HG03039 (cell line): ENCODE results near the gene MTHFR.

ENCODE experiments used
- ATAC-seq: cut with Tn5 transposase; IDR thresholded peaks from one replicate; pipeline ENCODE4 v1.9.1; 2021; ENCODE audit warnings: mild to moderate bottlenecking, moderate library complexity; ENCODE audit not compliant: unreplicated experiment

Gene MTHFR

DNA sequence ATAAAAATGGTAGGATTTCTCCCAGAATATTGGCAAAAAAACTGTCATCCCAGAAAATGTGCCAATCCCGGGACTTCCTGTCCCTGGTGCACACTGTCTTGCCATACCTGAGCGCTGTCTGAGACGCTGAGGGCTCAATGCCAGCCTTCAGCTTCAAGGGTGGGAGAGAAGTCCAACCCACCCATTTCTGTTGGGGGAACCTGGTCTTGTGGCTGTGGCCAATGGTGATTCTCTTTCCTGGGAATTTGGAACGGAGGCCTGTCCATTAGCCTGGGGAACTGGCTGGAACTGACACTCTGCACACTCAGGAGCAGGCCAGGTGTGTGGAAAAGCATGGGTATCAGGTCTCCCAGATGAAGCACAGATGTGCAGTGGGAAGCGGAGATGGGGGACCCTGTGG is 6.7 kb downstream of the MTHFR start:
- ATAC-seq: no peak

DNA sequence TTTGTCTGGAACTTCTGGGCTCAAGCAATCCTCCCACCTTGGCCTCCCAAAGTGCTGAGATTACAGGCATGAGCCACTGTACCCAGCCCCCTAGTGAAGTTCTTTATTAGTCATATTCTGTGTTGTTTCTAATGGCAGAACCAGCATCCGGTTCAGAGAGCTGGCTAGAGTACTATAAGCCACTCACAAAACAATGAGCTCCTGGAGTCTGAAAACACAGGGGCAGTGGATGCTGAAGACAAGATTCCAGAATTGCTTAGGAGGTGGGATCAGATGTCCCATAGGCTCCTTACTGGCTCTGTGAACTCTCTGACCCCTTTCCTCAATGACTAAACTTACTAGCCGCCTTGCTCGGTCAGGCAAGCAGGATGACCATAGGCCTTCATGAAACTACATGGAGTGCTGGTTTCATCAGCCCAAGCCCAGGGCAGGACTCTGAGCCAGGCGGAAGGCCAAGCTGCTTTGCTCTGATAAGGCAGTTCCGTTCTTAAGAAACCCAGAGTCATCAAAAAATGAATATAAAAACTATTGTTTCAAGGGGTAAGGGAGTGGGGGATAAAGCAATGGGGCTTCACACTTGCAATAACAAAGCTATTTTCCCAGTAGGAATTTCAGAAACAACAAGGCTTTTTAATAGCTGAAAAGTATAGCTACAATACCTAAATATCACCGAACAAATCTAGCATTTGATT is 8.1 kb downstream of the MTHFR start:
- no peak for ATAC-seq

DNA sequence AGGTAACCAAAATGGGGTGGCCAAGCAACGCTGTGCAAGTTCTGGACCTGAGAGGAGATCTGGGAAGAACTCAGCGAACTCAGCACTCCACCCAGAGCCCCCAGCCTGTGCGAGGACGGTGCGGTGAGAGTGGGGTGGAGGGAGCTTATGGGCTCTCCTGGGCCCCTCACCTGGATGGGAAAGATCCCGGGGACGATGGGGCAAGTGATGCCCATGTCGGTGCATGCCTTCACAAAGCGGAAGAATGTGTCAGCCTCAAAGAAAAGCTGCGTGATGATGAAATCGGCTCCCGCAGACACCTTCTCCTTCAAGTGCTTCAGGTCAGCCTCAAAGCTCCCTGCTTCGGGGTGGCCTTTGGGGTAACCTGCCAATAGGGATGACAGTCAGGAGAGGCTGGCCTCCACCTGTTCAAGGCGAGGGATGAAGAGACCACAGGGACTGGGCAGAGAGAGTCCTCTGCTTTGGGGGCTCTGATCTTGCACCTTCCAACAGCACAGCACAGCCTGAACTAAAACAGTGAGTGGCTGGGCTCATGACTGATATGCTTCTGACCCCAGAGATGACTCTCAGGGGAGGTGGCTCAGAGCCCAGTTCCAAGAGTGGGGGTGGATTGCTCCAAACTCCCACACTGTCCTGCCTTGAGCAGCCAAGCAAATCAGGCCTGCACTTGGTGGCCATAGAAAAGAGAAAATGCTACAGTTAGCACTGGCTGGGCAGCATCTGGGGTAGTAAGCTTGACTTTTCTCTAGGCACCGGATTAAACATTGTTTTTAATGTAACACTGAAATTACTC is 9.5 kb downstream of the MTHFR start:
- no peak for ATAC-seq

DNA sequence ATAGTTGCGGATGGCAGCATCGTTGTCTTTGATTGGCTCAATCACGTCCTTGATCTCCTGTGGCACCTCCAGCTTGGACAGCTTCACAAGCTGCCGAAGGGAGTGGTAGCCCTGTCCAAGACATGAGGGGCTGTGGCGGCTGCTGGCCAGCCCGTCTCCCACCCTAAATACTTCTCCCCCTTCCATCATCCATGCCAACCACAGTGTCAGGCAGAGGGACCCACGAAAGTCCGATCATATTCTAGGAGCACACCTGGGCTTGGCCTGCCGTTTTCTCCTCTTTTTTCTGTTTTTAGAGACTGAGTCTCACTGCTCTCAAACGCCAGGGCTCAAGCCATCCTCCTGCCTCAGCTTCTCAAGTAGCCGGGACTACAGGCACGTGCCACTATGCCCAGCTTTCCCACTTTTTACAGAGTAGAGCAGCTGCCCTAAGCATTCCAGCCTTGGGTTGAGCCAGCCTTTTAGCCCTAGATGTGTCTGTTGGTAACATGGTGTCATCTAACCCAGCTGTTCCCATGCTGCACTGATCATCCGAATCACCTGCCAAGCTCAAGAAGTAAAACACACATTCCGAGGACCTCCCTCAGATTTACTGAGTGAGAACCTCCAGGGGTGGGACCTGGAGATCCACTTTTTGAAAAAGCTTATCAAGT is 10.4 kb downstream of the MTHFR start:
- ATAC-seq: no peak

DNA sequence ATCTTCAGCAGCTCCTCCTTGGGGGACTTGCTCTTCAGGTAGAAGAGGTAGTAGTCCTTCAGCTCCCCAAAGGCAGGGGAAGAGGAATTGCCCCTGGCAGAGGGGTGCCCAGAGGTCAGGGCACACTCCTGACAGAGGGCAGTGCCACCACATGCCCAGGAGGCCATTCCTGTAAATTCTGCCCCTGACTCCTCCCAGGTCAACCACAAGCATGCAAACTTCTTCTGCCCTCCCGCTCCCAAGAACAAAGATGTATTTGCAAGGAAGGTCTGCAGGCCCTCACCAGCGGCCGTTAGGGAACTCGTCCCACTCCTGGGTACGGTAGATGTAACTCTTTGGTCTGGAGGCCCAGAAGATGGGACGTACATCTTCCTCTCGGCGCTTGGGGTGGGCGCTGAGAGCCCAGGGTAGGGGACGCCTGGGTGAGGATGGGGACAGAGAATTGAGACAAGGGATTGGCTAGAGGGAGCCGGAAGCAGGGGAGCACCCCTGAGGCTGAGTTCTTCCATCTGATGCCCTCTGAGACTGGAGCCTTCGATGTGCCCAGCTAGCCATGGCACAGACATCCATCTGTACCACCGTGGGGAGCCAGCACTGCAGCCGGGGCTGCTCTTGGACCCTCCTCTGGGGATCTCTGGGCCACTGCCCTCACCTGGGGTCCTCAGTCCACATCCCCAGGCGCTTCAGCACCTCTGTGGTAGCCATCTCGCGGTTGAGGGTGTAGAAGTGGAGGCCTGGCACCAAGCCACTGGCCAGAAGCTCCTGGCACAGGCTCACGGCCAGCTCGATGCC is 11.1 kb downstream of the MTHFR start:
- ATAC-seq: no peak

DNA sequence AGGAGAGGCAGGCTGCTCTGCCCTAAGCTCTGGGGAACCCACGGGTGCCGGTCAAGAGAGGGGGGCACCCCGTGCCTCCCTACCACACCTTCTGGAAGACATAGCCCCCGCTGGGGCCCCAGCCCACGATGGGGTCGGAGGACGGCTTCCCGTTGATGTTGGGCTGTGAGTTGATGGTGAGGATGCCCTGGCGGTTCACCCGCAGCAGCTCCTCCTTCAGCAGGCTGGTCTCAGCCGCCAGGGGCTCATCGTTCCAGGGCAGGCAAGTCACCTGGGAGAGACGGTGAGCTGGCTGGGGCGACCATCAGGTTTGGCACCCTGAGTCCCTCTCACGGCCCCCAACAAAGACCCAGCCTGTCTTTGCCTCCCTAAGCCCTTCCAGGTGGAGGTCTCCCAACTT is 11.9 kb downstream of the MTHFR start:
- no peak for ATAC-seq

DNA sequence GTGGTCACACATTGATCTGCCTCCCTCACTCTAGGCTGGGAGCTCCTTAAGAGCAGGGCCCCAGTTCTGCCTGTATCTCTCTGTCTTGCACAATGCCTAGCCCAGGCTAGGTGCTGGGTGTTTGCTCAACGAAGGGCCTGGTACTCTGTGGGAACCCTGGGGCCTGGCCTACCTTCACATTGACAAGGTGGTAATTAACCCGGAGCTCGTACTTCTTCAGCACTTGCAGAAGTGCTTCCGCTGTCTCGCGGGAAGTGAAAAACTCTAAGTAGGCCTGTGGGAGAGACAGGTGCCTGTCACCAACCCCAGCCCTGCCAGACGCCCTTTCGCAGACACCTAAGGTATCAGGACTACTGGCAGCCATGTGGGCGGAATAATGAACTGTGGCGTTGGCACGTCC is 13.7 kb downstream of the MTHFR start:
- no peak for ATAC-seq

DNA sequence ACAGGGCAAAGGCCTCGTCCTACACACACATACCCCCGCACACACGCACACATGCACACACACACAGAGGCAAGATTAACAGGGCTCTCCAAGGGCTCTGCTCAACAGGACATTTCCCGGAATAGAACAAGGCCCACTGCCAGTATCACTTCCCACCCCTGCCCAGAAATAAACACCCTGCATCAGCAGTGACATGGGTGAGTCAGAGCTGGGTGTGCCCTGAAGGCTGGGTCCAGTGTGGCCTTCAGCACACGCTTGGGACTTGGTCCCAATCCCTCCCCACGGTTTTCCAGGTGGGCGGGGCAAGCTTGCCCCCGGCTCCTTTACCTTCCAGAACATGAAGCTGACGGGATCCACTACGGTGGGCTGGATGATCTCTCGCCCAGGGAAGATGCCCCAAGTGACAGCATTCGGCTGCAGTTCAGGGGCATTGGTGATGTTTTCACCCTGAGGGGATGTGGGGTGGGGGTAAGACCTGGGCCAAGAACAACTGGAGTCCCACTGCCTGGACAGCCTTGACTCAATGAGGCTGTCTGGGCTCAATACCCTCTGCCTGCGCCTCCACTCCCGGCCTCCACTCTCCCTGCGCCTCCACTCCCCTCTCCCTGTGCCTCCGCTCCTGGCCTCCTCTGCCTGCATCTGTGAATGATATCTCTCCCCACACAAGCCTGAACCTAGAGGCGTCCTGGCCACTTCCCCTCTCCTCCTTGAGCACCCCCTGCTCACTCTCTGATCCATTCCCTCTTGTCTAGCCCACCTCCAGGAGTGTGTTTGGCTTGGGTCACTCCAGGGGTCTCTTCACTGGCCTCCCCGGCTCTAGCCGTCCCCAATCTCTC is 14.7 kb downstream of the MTHFR start:
- ATAC-seq: no peak

DNA sequence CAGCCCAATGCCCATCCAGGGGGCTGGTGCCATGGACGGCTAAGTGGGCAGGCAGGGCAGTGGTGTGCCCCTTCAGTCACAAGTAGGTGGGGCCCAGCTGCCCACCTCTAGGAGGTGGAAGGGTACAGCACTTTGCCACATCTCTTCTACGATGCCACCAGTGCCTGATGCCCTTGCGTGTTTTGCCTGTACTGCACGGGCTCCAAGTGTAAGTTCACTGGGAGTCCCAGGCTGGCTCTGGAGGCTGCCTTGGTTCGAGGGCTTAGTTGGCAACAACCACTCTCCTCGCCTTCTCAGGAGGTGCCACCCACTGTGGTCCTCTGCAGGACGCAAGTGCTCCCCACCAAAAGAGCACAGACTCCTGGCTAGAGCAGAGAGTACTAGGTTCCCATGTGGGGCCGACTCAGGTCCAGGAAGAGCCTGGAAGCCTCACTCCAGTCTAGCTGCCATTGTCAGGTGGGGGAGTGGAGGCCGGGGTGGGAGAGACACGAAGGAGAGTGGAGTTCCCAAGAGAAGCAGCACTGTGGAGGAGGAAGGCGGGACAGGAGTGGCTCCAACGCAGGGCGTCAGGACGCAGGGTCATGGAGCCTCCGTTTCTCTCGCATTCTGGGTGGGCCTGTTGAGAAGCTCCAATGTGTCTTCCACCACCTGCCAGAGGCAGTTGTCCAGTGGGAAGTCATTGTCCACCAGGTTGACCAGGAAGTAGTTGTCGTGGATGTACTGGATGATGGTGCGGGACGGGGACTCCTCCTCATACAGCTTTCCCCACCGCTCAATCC is 15.5 kb downstream of the MTHFR start:
- ATAC-seq: no peak

DNA sequence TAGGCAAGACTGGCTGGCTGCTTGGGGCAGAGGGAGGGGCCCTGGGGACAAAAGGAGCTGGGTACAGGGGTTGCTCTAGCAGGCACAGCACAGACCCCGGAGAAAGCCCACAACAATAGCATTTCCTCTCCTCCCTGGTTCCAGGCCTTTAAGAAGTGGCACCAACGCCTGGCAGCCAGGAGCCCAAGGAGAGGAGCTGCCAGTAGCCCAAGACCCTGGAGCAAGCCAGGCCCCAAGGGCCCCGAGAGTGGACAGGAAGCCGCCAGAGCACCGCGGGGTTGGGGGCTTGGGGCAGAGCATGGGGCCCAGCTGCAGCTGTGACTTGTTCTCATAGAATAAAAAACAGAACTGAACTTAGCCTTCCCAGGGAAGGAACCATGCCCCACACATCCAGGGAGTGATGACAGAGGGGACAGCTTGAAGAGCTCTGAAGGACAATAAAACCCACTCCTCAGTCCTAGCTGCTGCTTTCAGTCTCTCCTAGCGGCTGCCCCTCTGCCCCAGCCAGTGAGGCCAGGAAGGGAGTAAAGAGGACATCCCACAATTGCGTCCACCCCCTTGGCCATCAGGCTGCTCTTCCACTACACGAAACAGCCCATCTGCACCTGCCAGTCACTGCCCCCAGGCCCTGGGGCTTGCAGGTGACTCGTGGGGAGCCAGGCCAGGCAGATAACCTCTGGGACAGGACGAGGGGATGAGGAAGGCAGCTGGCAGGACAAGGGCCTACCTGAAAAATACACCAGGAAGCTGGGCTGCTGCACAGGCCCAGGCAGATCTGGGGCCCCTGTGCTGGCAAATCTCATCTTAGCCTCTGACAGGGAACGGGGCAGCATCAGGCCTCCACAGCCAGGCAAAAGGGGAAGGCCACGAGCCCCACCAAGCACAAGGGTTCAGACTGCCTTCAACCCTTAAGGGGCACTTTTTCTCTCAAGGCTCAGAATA is 16.4 kb downstream of the MTHFR start:
- no peak for ATAC-seq

DNA sequence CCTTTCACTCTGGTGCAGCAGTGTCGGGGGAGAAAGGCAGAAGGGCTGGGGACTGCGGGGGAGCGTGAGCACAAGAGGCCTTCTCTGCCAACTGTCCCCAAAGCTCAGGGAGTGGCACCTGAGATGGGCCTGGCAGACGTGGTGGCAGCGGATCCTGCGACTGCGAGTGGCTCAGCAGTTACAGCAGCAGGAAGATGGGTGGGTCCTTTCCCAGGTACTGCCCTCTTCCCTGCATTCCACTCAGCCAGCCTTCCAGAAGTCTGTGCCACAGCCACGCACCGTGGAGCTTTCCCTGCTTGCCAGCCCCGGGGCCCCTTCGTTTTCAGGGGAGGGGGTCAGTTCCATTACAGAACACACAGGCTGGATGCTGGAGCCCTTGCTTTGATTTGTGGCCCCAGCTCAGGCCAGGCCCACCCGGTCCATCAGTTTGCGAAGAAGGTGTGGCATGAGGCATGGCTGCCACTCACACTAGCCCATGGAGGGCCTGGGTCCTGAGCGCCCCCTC is 17.2 kb downstream of the MTHFR start:
- ATAC-seq: no peak

DNA sequence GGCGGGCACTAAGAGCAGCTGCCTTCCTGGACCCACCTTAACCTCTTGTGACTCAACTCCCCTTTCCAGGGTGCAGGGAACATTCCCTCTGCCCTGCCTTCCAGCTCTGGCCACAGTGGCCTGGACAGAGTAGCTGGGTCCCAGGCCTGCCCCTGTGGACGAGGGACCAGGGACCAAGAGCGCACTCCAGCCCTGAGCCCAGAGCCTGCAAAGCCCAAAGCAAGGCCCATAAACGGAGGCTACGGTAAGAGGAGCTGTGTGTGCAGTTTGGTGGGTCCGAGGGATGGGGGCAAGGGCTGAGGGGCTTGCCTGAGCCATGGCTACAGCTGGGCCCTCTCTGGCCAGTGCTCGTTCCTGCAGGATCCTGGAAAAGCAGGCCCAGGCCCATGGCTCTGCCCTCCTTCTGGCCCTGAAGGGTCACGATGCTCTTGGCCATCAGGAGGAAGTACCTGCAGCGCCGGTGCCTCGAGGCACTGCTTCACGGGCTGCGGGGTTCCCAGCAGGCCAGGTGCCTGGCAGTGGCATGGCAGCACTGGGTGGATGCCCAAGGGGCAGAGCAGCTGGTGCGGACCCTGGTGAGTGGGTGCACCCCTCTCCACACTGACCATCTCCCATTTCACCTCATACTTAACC is 17.8 kb downstream of the MTHFR start:
- ATAC-seq: no peak

DNA sequence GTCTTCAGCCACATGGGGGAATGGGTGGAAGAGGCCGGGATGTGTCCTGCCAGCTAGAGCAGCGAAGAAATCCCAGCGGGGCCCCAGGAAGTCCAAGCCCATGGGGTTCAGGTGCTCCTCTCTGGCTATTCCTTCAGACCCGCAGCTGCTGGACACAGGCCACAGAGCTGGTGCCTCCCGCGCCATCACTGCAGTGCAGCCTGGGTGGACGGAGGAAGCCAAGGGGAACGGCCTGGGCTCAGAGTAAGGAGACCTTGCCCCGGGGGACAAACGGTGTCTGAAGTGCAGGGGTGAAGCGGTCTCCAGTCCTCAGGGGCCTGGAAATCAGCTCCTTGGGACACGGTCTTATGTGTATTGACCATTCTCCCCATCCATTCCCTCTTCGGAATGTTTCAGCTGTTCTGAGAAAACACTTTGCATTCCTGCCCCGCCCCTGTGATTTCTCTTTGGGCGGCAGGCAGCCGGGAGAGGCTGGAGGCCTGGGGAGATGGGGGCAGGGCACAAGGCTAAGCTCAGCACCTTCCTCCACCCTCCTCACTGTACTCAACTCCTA is 18.4 kb downstream of the MTHFR start:
- no peak for ATAC-seq

DNA sequence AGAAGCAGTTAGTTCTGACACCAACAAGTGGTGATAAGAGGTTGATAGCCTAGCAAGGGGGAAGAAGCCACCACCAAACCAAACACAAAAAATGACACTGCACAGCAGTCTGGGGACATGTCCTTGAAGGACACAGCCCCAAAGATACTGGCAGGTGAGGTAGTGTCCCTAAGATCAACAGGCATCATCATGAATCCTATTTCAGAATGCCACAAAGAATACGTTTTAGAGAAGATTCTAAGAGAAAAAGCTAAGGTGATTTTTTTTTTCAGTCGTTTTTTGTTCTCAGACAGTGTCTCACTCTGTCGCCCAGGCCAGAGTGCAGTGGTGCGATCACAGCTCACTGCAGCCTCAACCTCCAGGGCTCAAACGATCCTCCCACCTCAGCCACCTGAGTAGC is 19.6 kb downstream of the MTHFR start:
- no peak for ATAC-seq

DNA sequence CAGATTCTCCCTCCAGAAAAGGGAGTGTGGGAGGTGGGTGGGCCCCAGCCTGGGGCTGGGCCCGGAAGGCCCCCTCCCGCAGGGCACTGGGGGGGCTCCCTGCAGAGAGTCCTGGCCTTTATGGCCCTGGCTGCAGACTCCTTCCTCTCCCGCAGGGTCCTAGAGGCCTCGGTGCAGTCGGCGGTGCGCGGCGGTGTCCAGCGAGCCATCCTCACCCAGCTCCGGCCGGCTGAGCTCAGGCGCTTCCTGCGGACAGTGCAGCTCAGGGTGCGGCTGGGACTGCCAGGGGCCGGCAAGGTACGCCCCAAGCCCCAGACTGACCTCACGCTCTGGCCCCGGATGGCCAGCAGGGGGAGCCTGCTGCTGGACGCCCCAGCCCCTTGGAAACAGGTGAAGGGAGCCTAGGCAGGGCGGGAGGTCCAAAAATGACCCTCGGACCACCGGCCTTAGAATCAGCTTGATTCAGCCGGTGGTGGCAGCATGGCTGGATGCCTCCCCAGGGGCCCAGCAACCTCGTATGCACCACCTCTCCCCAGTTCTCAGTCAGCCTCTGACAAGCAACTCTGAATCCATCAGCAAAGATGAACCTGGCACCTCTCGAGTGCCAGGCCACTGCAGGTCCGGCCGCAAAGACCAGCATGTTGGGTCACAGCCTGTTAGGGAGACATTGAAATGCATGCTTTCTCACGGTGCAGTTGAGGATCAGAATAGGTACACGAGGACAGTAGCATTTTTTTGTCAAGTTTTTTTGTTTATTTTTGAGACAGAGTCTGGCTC is 20.6 kb downstream of the MTHFR start:
- no peak for ATAC-seq

DNA sequence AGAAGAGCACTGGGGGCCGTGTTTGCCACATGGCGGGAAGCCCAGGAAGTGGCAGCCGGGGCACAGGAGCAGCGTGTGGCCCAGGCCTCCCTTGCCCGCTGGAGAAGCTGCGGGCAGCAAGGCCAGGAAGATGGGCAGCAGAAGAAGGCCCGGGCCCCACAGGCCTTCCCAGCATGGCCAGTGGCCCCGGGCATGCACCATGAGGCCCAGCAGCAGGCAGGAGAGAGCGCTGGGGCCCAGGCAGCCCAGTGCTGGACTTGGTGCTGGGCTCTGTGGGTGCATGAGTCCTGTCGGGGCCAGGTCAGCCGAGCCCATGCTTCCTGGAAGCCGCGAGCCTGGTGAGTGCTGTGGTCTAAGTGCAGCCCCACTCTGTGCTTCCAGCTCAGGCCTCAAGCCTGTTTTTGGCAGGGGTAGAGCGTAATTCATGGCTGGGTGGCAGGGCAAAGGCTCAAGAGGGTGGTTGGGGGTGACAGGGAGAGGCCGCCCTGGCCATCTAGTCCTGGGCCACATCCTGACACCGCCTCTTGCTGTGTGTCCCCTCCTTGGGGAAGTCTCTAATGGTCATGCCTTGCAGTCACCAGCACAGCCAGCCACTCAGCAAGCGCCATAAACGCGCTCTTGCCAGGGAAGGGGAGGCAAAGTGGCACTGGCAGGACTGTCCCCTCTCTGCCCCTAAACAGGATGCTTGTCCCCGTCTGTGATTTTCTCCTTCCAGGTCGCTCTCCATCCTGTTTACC is 21.3 kb downstream of the MTHFR start:
- no peak for ATAC-seq
